ENCODE data around the gene MYO9B. TPM values are rescaled to one million over a fixed set of nuclear protein-coding genes. Genes with fewer than 3 reads are reported as not detected.
A peak's percentile ranks its signal among the peaks of the same experiment; 100 is the strongest.

The MYO9B gene
- total RNA-seq, 1 experiment from 2014 or later: 79.4 TPM

DNA sequence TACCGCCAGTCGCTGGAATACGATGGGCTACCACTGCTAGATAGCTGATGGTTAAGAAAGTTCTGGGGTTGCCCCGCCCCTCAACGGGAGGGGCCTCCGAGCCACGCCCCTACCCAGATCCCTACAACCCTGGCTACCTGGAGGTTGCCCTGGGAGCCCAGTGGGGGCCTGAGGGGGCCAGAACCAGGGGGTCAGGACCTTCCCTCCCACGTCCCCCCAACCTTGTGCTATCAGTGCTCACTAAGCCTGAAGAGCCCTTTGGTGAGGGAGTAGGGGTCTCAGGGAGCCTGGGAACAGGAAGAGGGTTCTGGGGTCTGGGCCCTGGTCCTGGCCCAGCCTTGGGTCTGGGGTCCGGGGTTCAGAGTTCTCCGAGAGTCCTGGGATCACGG lies 159.3 kb downstream of the MYO9B start:
- Histone ChIP-seq H3K27ac (ENCODE audit: low read length) (peak overlapping the region; percentile 92), H3K36me3 (ENCODE audit: control insufficient read depth, insufficient read depth, low read length) (peaks cover 7% of the 10 kb centered on the region), H3K27me3 (ENCODE audit: control insufficient read depth, insufficient read depth, low read length) (no peaks in the 10 kb centered on the region), H3K9me3 (ENCODE audit: control insufficient read depth, insufficient read depth, low read depth, low read length) (no peaks in the 10 kb centered on the region), H3K4me3 (ENCODE audit: low read depth in 2 of 2, low read length in 2 of 2) (peak overlapping the region; percentile 57 to 80), H3K4me1 (ENCODE audit: control insufficient read depth, insufficient read depth, low read length) (peaks cover 31% of the 10 kb centered on the region)
- in situ Hi-C loops (cut with HindIII; ENCODE audit: low pct_unique_long_range_greater_than_20kb, low sequenced_read_pairs): no loop called here
- intact Hi-C loops (cut with micrococcal nuclease; ENCODE audit: unreplicated experiment): no loop called here
- DNase-seq (ENCODE audit: low read depth, low spot score) (no peak), ATAC-seq (peak; percentile 68)
- TF ChIP-seq, protein P1, sequence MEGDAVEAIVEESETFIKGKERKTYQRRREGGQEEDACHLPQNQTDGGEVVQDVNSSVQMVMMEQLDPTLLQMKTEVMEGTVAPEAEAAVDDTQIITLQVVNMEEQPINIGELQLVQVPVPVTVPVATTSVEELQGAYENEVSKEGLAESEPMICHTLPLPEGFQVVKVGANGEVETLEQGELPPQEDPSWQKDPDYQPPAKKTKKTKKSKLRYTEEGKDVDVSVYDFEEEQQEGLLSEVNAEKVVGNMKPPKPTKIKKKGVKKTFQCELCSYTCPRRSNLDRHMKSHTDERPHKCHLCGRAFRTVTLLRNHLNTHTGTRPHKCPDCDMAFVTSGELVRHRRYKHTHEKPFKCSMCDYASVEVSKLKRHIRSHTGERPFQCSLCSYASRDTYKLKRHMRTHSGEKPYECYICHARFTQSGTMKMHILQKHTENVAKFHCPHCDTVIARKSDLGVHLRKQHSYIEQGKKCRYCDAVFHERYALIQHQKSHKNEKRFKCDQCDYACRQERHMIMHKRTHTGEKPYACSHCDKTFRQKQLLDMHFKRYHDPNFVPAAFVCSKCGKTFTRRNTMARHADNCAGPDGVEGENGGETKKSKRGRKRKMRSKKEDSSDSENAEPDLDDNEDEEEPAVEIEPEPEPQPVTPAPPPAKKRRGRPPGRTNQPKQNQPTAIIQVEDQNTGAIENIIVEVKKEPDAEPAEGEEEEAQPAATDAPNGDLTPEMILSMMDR (IDR thresholded peaks at IDR 0.05): no peak
- TF ChIP-seq POLR2AphosphoS5 (IDR thresholded peaks at IDR 0.05; ENCODE audit: low read depth, low read length): peak; percentile 53; the same call in 1 of the 2 replicates
- no TSS peak for BruUV-seq (replicated peaks)
- POLR2A ChIA-PET: interaction anchor here (0.6 kb wide), 1 partner anchor 184 kb away, joined by 3 read pairs; no protein-coding TSS in a partner anchor
- CTCF ChIA-PET: no interaction called here

DNA sequence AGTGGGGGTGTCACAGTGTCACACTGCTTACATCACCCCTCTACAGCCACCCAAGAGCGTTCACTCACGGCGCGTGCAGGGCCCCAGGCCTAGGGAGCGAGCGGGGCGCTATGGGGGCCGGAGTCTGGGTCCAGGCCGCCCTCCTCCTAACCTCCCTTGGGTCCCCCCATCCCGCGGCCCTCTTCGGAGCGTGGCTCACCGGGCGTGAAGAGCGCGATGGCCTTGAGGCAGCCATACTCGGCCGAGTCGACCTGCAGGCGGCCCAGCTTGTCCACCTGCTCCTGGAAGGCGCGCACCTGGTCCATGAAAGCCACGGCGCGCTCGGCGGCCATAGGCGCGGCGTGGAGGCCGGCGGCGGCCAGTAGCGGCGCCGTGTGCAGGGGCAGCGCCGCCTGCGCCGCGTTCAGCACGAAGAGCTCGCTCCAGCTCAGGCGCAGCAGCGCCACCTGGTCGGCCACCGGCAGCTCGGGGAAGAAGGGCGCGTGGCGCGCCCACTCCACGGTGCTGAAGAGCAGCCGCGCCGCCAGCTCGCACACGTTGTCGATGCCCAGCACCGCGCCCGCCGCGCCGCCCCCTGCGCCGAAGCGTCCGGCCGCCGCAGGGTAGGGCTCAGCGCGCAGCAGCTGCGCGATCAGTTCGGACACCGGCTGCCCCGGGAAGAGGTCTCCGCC lies 159.9 kb downstream of the MYO9B start:
- CTCF ChIA-PET: no interaction called here
- Histone ChIP-seq H3K27ac (ENCODE audit: low read length) (peak overlapping the region; percentile 92), H3K27me3 (ENCODE audit: control insufficient read depth, insufficient read depth, low read length) (no peaks in the 10 kb centered on the region), H3K4me1 (ENCODE audit: control insufficient read depth, insufficient read depth, low read length) (peaks cover 36% of the 10 kb centered on the region), H3K4me3 (ENCODE audit: low read depth in 2 of 2, low read length in 2 of 2) (peak overlapping the region; percentile 57 to 80), H3K36me3 (ENCODE audit: control insufficient read depth, insufficient read depth, low read length) (peaks cover 7% of the 10 kb centered on the region), H3K9me3 (ENCODE audit: control insufficient read depth, insufficient read depth, low read depth, low read length) (no peaks in the 10 kb centered on the region)
- no peak for DNase-seq (ENCODE audit: low read depth, low spot score)
- TF ChIP-seq POLR2AphosphoS5 (IDR thresholded peaks at IDR 0.05; ENCODE audit: low read depth, low read length): no peak
- peak; percentile 45; the same call in 1 of the 2 replicates for TF ChIP-seq SIN3A (IDR thresholded peaks at IDR 0.05; ENCODE audit: borderline replicate concordance, insufficient read depth, low read depth, low read length)
- in situ Hi-C loops (cut with HindIII; ENCODE audit: low pct_unique_long_range_greater_than_20kb, low sequenced_read_pairs) (no loop called here), intact Hi-C loops (cut with micrococcal nuclease; ENCODE audit: unreplicated experiment) (no loop called here)
- peak; percentile 63 for ATAC-seq
- POLR2A ChIA-PET: no interaction called here
- no TSS peak for BruUV-seq (replicated peaks)

DNA sequence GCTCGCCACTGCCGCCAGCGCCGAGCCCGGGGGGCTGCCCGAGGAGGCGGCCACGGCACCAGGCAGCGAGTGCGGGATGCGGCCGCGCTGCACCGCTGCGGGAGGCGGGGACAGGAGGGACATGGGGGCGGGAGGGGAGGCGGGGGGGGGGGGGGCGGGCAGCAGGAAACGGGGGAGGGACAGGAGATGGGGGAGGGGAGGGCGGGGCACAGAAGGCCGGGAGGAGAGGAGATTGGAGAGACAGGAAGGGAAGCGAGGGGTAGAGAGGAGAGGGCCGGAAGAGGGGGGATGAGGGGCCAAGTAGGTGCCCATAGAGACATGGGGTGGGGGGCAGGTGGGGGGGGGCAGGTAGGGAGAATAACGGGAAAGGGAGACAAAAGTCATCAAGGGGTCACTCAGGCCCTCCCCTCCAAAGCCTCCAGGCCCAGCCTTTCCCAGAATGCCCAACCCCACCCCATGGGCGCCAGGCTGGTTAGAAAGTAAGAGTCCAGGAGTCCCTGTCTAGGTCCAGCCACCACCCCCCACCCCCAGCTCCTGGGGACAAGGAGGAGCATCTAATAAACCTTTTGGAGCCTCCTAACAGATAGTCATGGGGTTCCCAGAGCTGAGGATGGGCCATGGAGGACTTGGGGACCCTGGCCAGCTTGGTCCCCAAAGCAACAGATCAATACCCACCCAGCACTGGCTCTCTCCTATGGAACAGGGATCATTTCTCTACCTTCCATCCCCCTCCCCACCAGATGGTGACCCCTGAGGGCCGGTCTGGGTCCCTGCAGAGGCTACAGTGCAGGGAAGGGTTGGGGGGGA lies 160.6 kb downstream of the MYO9B start:
- ATAC-seq: peak; percentile 66
- CTCF ChIA-PET: interaction anchor here (0.6 kb wide), 1 partner anchor 102 kb away, joined by 3 read pairs; no protein-coding TSS in a partner anchor
- no peak for DNase-seq (ENCODE audit: low read depth, low spot score)

More for the DNA sequence above, 160.6 kb downstream of the MYO9B start:
- in situ Hi-C loops (cut with HindIII; ENCODE audit: low pct_unique_long_range_greater_than_20kb, low sequenced_read_pairs) (no loop called here), intact Hi-C loops (cut with micrococcal nuclease; ENCODE audit: unreplicated experiment) (no loop called here)
- no TSS peak for BruUV-seq (replicated peaks)
- H3K9me3 ChIP-seq (ENCODE audit: control insufficient read depth, insufficient read depth, low read depth, low read length): no peaks in the 10 kb centered on the region
- POLR2A ChIA-PET: no interaction called here
- H3K4me3 ChIP-seq (ENCODE audit: low read depth in 2 of 2, low read length in 2 of 2): peak overlapping the region; percentile 57 to 80
- H3K27ac ChIP-seq (ENCODE audit: low read length): peak overlapping the region; percentile 93
- H3K4me1 ChIP-seq (ENCODE audit: control insufficient read depth, insufficient read depth, low read length): peaks cover 43% of the 10 kb centered on the region
- H3K36me3 ChIP-seq (ENCODE audit: control insufficient read depth, insufficient read depth, low read length): peaks cover 7% of the 10 kb centered on the region
- no peaks in the 10 kb centered on the region for H3K27me3 ChIP-seq (ENCODE audit: control insufficient read depth, insufficient read depth, low read length)
- TF ChIP-seq TCF7L2 (IDR thresholded peaks at IDR 0.05; ENCODE audit: low read depth, low read length): no peak
- TF ChIP-seq SIN3A (IDR thresholded peaks at IDR 0.05; ENCODE audit: borderline replicate concordance, insufficient read depth, low read depth, low read length): no peak
- TF ChIP-seq, protein P1 (IDR thresholded peaks at IDR 0.05): no peak
- no peak for TF ChIP-seq POLR2AphosphoS5 (IDR thresholded peaks at IDR 0.05; ENCODE audit: low read depth, low read length)
- TF ChIP-seq, protein P2, sequence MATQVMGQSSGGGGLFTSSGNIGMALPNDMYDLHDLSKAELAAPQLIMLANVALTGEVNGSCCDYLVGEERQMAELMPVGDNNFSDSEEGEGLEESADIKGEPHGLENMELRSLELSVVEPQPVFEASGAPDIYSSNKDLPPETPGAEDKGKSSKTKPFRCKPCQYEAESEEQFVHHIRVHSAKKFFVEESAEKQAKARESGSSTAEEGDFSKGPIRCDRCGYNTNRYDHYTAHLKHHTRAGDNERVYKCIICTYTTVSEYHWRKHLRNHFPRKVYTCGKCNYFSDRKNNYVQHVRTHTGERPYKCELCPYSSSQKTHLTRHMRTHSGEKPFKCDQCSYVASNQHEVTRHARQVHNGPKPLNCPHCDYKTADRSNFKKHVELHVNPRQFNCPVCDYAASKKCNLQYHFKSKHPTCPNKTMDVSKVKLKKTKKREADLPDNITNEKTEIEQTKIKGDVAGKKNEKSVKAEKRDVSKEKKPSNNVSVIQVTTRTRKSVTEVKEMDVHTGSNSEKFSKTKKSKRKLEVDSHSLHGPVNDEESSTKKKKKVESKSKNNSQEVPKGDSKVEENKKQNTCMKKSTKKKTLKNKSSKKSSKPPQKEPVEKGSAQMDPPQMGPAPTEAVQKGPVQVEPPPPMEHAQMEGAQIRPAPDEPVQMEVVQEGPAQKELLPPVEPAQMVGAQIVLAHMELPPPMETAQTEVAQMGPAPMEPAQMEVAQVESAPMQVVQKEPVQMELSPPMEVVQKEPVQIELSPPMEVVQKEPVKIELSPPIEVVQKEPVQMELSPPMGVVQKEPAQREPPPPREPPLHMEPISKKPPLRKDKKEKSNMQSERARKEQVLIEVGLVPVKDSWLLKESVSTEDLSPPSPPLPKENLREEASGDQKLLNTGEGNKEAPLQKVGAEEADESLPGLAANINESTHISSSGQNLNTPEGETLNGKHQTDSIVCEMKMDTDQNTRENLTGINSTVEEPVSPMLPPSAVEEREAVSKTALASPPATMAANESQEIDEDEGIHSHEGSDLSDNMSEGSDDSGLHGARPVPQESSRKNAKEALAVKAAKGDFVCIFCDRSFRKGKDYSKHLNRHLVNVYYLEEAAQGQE (IDR thresholded peaks at IDR 0.05; ENCODE audit: insufficient read depth in 1 of 2, low read depth in 2 of 2, low read length in 1 of 2): no peak

All from Panc1 (cell line).